ENCODE results near the gene CHD6.

Gene CHD6

GRCh38 chr20:41469868-41470267, 148.3 kb downstream of the CHD6 start:
- H3K27me3 ChIP-seq (ENCODE audit: insufficient read depth, low read length): no peaks in the 10 kb centered on the region
- no peak overlapping the region for H2AFZ ChIP-seq (ENCODE audit: low read depth, low read length)
- peaks cover 3% of the 10 kb centered on the region for H3K9me3 ChIP-seq (ENCODE audit: low read length)
- H3K4me3 ChIP-seq (ENCODE audit: low read length): no peak overlapping the region
- H3K36me3 ChIP-seq (ENCODE audit: insufficient read depth, low read length): peaks cover 47% of the 10 kb centered on the region
- no peaks in the 10 kb centered on the region for H3K4me1 ChIP-seq (ENCODE audit: insufficient read depth, low read length)

GRCh38 chr20:41468994-41469600, 149.1 kb downstream of the CHD6 start:
- Histone ChIP-seq H3K36me3 (ENCODE audit: insufficient read depth, low read length) (peaks cover 50% of the 10 kb centered on the region), H2AFZ (ENCODE audit: low read depth, low read length) (no peak overlapping the region), H3K4me1 (ENCODE audit: insufficient read depth, low read length) (no peaks in the 10 kb centered on the region), H3K27me3 (ENCODE audit: insufficient read depth, low read length) (no peaks in the 10 kb centered on the region), H3K4me3 (ENCODE audit: low read length) (no peak overlapping the region), H3K9me3 (ENCODE audit: low read length) (peaks cover 3% of the 10 kb centered on the region)

GRCh38 chr20:41467690-41468089, 150.5 kb downstream of the CHD6 start:
- H3K4me3 ChIP-seq (ENCODE audit: low read length): no peak overlapping the region
- no peaks in the 10 kb centered on the region for H3K27me3 ChIP-seq (ENCODE audit: insufficient read depth, low read length)
- no peak overlapping the region for H2AFZ ChIP-seq (ENCODE audit: low read depth, low read length)
- H3K9me3 ChIP-seq (ENCODE audit: low read length): peaks cover 3% of the 10 kb centered on the region
- peaks cover 43% of the 10 kb centered on the region for H3K36me3 ChIP-seq (ENCODE audit: insufficient read depth, low read length)
- no peaks in the 10 kb centered on the region for H3K4me1 ChIP-seq (ENCODE audit: insufficient read depth, low read length)

- no peak overlapping the region for H3K4me3 ChIP-seq (ENCODE audit: low read length)
- peaks cover 38% of the 10 kb centered on the region for H3K36me3 ChIP-seq (ENCODE audit: insufficient read depth, low read length)
- no peaks in the 10 kb centered on the region for H3K4me1 ChIP-seq (ENCODE audit: insufficient read depth, low read length)
- peaks cover 3% of the 10 kb centered on the region for H3K9me3 ChIP-seq (ENCODE audit: low read length)
- H2AFZ ChIP-seq (ENCODE audit: low read depth, low read length): no peak overlapping the region
- H3K27me3 ChIP-seq (ENCODE audit: insufficient read depth, low read length): no peaks in the 10 kb centered on the region
Measured at GRCh38 chr20:41467220-41467619, 151.0 kb downstream of the CHD6 start.

- H3K9me3 ChIP-seq (ENCODE audit: low read length): peaks cover 19% of the 10 kb centered on the region
- H3K4me1 ChIP-seq (ENCODE audit: insufficient read depth, low read length): no peaks in the 10 kb centered on the region
- H3K36me3 ChIP-seq (ENCODE audit: insufficient read depth, low read length): peaks cover 31% of the 10 kb centered on the region
- H3K27me3 ChIP-seq (ENCODE audit: insufficient read depth, low read length): no peaks in the 10 kb centered on the region
- no peak overlapping the region for H3K4me3 ChIP-seq (ENCODE audit: low read length)
- no peak overlapping the region for H2AFZ ChIP-seq (ENCODE audit: low read depth, low read length)
Measured at GRCh38 chr20:41463567-41463966, 154.6 kb downstream of the CHD6 start.

GRCh38 chr20:41462372-41463161, 155.6 kb downstream of the CHD6 start:
- Histone ChIP-seq H3K27me3 (ENCODE audit: insufficient read depth, low read length) (no peaks in the 10 kb centered on the region), H3K4me1 (ENCODE audit: insufficient read depth, low read length) (no peaks in the 10 kb centered on the region), H3K4me3 (ENCODE audit: low read length) (no peak overlapping the region), H3K9me3 (ENCODE audit: low read length) (peaks cover 19% of the 10 kb centered on the region), H2AFZ (ENCODE audit: low read depth, low read length) (no peak overlapping the region), H3K36me3 (ENCODE audit: insufficient read depth, low read length) (peaks cover 39% of the 10 kb centered on the region)

- peaks cover 16% of the 10 kb centered on the region for H3K9me3 ChIP-seq (ENCODE audit: low read length)
- H3K4me1 ChIP-seq (ENCODE audit: insufficient read depth, low read length): no peaks in the 10 kb centered on the region
- H3K4me3 ChIP-seq (ENCODE audit: low read length): no peak overlapping the region
- H3K27me3 ChIP-seq (ENCODE audit: insufficient read depth, low read length): no peaks in the 10 kb centered on the region
- no peak overlapping the region for H2AFZ ChIP-seq (ENCODE audit: low read depth, low read length)
- H3K36me3 ChIP-seq (ENCODE audit: insufficient read depth, low read length): peaks cover 58% of the 10 kb centered on the region
Measured at GRCh38 chr20:41458761-41459160, 159.4 kb downstream of the CHD6 start.

- H3K4me1 ChIP-seq (ENCODE audit: insufficient read depth, low read length): no peaks in the 10 kb centered on the region
- H3K4me3 ChIP-seq (ENCODE audit: low read length): no peak overlapping the region
- peaks cover 73% of the 10 kb centered on the region for H3K36me3 ChIP-seq (ENCODE audit: insufficient read depth, low read length)
- no peak overlapping the region for H2AFZ ChIP-seq (ENCODE audit: low read depth, low read length)
- H3K9me3 ChIP-seq (ENCODE audit: low read length): peaks cover 16% of the 10 kb centered on the region
- H3K27me3 ChIP-seq (ENCODE audit: insufficient read depth, low read length): no peaks in the 10 kb centered on the region
Measured at GRCh38 chr20:41457173-41457857, 160.9 kb downstream of the CHD6 start.

- no peaks in the 10 kb centered on the region for H3K27me3 ChIP-seq (ENCODE audit: insufficient read depth, low read length)
- H3K36me3 ChIP-seq (ENCODE audit: insufficient read depth, low read length): peaks cover 77% of the 10 kb centered on the region
- no peak overlapping the region for H2AFZ ChIP-seq (ENCODE audit: low read depth, low read length)
- peaks cover 10% of the 10 kb centered on the region for H3K9me3 ChIP-seq (ENCODE audit: low read length)
- H3K4me3 ChIP-seq (ENCODE audit: low read length): no peak overlapping the region
- H3K4me1 ChIP-seq (ENCODE audit: insufficient read depth, low read length): no peaks in the 10 kb centered on the region
Measured at GRCh38 chr20:41456351-41456750, 161.8 kb downstream of the CHD6 start.

GRCh38 chr20:41454250-41454649, 163.9 kb downstream of the CHD6 start:
- no peak overlapping the region for H3K4me3 ChIP-seq (ENCODE audit: low read length)
- peaks cover 89% of the 10 kb centered on the region for H3K36me3 ChIP-seq (ENCODE audit: insufficient read depth, low read length)
- H3K27me3 ChIP-seq (ENCODE audit: insufficient read depth, low read length): no peaks in the 10 kb centered on the region
- no peaks in the 10 kb centered on the region for H3K9me3 ChIP-seq (ENCODE audit: low read length)
- H2AFZ ChIP-seq (ENCODE audit: low read depth, low read length): no peak overlapping the region
- H3K4me1 ChIP-seq (ENCODE audit: insufficient read depth, low read length): no peaks in the 10 kb centered on the region

GRCh38 chr20:41453010-41453950, 164.9 kb downstream of the CHD6 start:
- Histone ChIP-seq H3K4me1 (ENCODE audit: insufficient read depth, low read length) (no peaks in the 10 kb centered on the region), H2AFZ (ENCODE audit: low read depth, low read length) (no peak overlapping the region), H3K4me3 (ENCODE audit: low read length) (no peak overlapping the region), H3K27me3 (ENCODE audit: insufficient read depth, low read length) (no peaks in the 10 kb centered on the region), H3K9me3 (ENCODE audit: low read length) (no peaks in the 10 kb centered on the region), H3K36me3 (ENCODE audit: insufficient read depth, low read length) (peaks cover 91% of the 10 kb centered on the region)

GRCh38 chr20:41452226-41452625, 166.0 kb downstream of the CHD6 start:
- H3K4me1 ChIP-seq (ENCODE audit: insufficient read depth, low read length): no peaks in the 10 kb centered on the region
- H3K9me3 ChIP-seq (ENCODE audit: low read length): no peaks in the 10 kb centered on the region
- no peak overlapping the region for H3K4me3 ChIP-seq (ENCODE audit: low read length)
- H2AFZ ChIP-seq (ENCODE audit: low read depth, low read length): no peak overlapping the region
- H3K27me3 ChIP-seq (ENCODE audit: insufficient read depth, low read length): no peaks in the 10 kb centered on the region
- peaks cover 92% of the 10 kb centered on the region for H3K36me3 ChIP-seq (ENCODE audit: insufficient read depth, low read length)

Data from neuron (in vitro differentiated cells).